Measurements from ENCODE around the gene MOBP. TPM values are rescaled to one million over a fixed set of nuclear protein-coding genes. Genes with fewer than 3 reads are reported as not detected.

MOBP gene
- total RNA-seq, 1 donor from 2014 or later: not detected

- Histone ChIP-seq H3K9me3 (no peaks in the 10 kb centered on the region), H3K4me3 (no peak overlapping the region), H3K27ac (no peak overlapping the region), H3K27me3 (no peaks in the 10 kb centered on the region), H3K36me3 (no peaks in the 10 kb centered on the region), H3K4me1 (no peaks in the 10 kb centered on the region)
- ATAC-seq (no peak), DNase-seq (no peak)
- intact Hi-C loops (cut with DNase I): no loop called here
- TF ChIP-seq CTCF (IDR thresholded peaks at IDR 0.05): no peak
These were observed 9.3 kb downstream of the MOBP start for GRCh38 chr3:39476783-39477182.

- Histone ChIP-seq H3K9me3 (no peaks in the 10 kb centered on the region), H3K36me3 (no peaks in the 10 kb centered on the region), H3K4me3 (no peak overlapping the region), H3K27me3 (no peaks in the 10 kb centered on the region), H3K4me1 (no peaks in the 10 kb centered on the region), H3K27ac (no peak overlapping the region)
- TF ChIP-seq CTCF (IDR thresholded peaks at IDR 0.05): no peak
- ATAC-seq (no peak), DNase-seq (no peak)
- intact Hi-C loops (cut with DNase I): no loop called here
These were observed 10.7 kb downstream of the MOBP start for GRCh38 chr3:39478226-39478625.

- Histone ChIP-seq H3K27me3 (no peaks in the 10 kb centered on the region), H3K4me1 (no peaks in the 10 kb centered on the region), H3K36me3 (no peaks in the 10 kb centered on the region), H3K9me3 (no peaks in the 10 kb centered on the region), H3K27ac (no peak overlapping the region), H3K4me3 (no peak overlapping the region)
- intact Hi-C loops (cut with DNase I): no loop called here
- ATAC-seq: no peak
- no peak for TF ChIP-seq CTCF (IDR thresholded peaks at IDR 0.05)
- DNase-seq: no peak
These were observed 12.4 kb downstream of the MOBP start for GRCh38 chr3:39479701-39480414.

GRCh38 chr3:39485547-39485946, 18.1 kb downstream of the MOBP start:
- intact Hi-C loops (cut with DNase I): no loop called here
- DNase-seq: no peak
- no peaks in the 10 kb centered on the region for H3K4me1 ChIP-seq
- H3K27me3 ChIP-seq: no peaks in the 10 kb centered on the region
- no peak for ATAC-seq
- H3K9me3 ChIP-seq: no peaks in the 10 kb centered on the region
- H3K36me3 ChIP-seq: no peaks in the 10 kb centered on the region
- no peak overlapping the region for H3K27ac ChIP-seq
- no peak for TF ChIP-seq CTCF (IDR thresholded peaks at IDR 0.05)
- H3K4me3 ChIP-seq: no peak overlapping the region

GRCh38 chr3:39491014-39491413, 23.5 kb downstream of the MOBP start:
- H3K36me3 ChIP-seq: no peaks in the 10 kb centered on the region
- DNase-seq (no peak), ATAC-seq (no peak)
- TF ChIP-seq CTCF (IDR thresholded peaks at IDR 0.05): no peak
- no peak overlapping the region for H3K4me3 ChIP-seq
- no peak overlapping the region for H3K27ac ChIP-seq
- H3K4me1 ChIP-seq: no peaks in the 10 kb centered on the region
- intact Hi-C loops (cut with DNase I): no loop called here
- H3K27me3 ChIP-seq: no peaks in the 10 kb centered on the region
- no peaks in the 10 kb centered on the region for H3K9me3 ChIP-seq

Data from upper lobe of right lung (tissue), 1 donor.